Liver (tissue), 3 donors: ENCODE measurements around the gene IL17RB.

ENCODE experiments used
- ATF3 ChIP-seq: IDR thresholded peaks from 2 replicates; pipeline ENCODE4 v1.6.1; 2016; ENCODE audit warnings: antibody characterized with exemption
- CTCF ChIP-seq: fragments of 150-350 bp; IDR thresholded peaks from 2 replicates; pipeline ENCODE4 v1.5.1; 2017; ENCODE audit warnings: improper control_type of control experiment, low read depth, low read length; ENCODE audit not compliant: missing input control
- EGR1 ChIP-seq, 2 donors: IDR thresholded peaks; 2 replicates each; pipeline ENCODE4 v1.6.1; 2016 to 2018; ENCODE audit warnings: antibody characterized with exemption in 2 of 2, low read depth in 2 of 2
- FOXA1 ChIP-seq: IDR thresholded peaks from 2 replicates; pipeline ENCODE4 v1.6.1; 2016; ENCODE audit warnings: antibody characterized with exemption
- JUND ChIP-seq, 2 donors: IDR thresholded peaks; 2 replicates each; pipeline ENCODE4 v1.6.1; 2016; ENCODE audit warnings: antibody characterized with exemption in 2 of 2
- MAX ChIP-seq: IDR thresholded peaks from 2 replicates; pipeline ENCODE4 v1.6.1; 2016; ENCODE audit warnings: antibody characterized with exemption
- RAD21 ChIP-seq, 2 donors: IDR thresholded peaks; 2 replicates each; pipeline ENCODE4 v1.6.1; 2016; ENCODE audit warnings: antibody characterized with exemption in 2 of 2, mild to moderate bottlenecking in 2 of 2
- REST ChIP-seq: IDR thresholded peaks from 2 replicates; pipeline ENCODE4 v1.6.1; 2016; ENCODE audit warnings: antibody characterized with exemption, mild to moderate bottlenecking
- RXRA ChIP-seq, 2 donors: IDR thresholded peaks; 2 replicates each; pipeline ENCODE4 v1.6.1; 2017 to 2018; ENCODE audit warnings: antibody characterized with exemption in 2 of 2, mild to moderate bottlenecking in 1 of 2
- TAF1 ChIP-seq: conservative IDR thresholded peaks from 2 replicates; pipeline ENCODE4 v1.6.1; 2016; ENCODE audit warnings: antibody characterized with exemption, mild to moderate bottlenecking
- YY1 ChIP-seq: IDR thresholded peaks from 2 replicates; pipeline ENCODE4 v1.6.1; 2016; ENCODE audit warnings: antibody characterized with exemption, mild to moderate bottlenecking
- ZBTB33 ChIP-seq: IDR thresholded peaks from 2 replicates; pipeline ENCODE4 v1.6.1; 2016; ENCODE audit warnings: antibody characterized with exemption
- donor health status: healthy.
- donor health status: healthy.

GRCh38 chr3:53828581-53828980 is 17.8 kb upstream of the IL17RB start:
- TF ChIP-seq CTCF, result no peak
- no peak for TF ChIP-seq ZBTB33
- no peak for TF ChIP-seq MAX
- no peak for TF ChIP-seq REST
- TF ChIP-seq EGR1 (IDR thresholded peaks at IDR 0.05; ENCODE audit: low read depth in 2 of 2), result no peak
- no peak for TF ChIP-seq RAD21 (IDR thresholded peaks at IDR 0.05)
- TF ChIP-seq JUND (IDR thresholded peaks at IDR 0.05), result no peak
- no peak for TF ChIP-seq YY1
- TF ChIP-seq TAF1, result no peak
- no peak for TF ChIP-seq ATF3
- TF ChIP-seq RXRA (IDR thresholded peaks at IDR 0.05), result no peak
- no peak for TF ChIP-seq FOXA1
